GM12874 (cell line): ENCODE results near the gene DNAH1.

Experiments
- TF ChIP-seq, protein P1 (sequence below): IDR thresholded peaks from 2 replicates; pipeline ENCODE4 v1.5.1; 2011; ENCODE audit warnings: low read depth, mild to moderate bottlenecking, control low read depth, low read length, moderate library complexity; ENCODE audit not compliant: insufficient read depth

Gene DNAH1

GRCh38 chr3:52401021-52401420, 84.9 kb downstream of the DNAH1 start:
- TF ChIP-seq, protein P1, sequence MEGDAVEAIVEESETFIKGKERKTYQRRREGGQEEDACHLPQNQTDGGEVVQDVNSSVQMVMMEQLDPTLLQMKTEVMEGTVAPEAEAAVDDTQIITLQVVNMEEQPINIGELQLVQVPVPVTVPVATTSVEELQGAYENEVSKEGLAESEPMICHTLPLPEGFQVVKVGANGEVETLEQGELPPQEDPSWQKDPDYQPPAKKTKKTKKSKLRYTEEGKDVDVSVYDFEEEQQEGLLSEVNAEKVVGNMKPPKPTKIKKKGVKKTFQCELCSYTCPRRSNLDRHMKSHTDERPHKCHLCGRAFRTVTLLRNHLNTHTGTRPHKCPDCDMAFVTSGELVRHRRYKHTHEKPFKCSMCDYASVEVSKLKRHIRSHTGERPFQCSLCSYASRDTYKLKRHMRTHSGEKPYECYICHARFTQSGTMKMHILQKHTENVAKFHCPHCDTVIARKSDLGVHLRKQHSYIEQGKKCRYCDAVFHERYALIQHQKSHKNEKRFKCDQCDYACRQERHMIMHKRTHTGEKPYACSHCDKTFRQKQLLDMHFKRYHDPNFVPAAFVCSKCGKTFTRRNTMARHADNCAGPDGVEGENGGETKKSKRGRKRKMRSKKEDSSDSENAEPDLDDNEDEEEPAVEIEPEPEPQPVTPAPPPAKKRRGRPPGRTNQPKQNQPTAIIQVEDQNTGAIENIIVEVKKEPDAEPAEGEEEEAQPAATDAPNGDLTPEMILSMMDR, result no peak

- TF ChIP-seq, protein P1, result no peak
Measured at GRCh38 chr3:52401551-52401950, 85.4 kb downstream of the DNAH1 start.

GRCh38 chr3:52402101-52402521, 86.0 kb downstream of the DNAH1 start:
- TF ChIP-seq, protein P1, result no peak

DNA sequence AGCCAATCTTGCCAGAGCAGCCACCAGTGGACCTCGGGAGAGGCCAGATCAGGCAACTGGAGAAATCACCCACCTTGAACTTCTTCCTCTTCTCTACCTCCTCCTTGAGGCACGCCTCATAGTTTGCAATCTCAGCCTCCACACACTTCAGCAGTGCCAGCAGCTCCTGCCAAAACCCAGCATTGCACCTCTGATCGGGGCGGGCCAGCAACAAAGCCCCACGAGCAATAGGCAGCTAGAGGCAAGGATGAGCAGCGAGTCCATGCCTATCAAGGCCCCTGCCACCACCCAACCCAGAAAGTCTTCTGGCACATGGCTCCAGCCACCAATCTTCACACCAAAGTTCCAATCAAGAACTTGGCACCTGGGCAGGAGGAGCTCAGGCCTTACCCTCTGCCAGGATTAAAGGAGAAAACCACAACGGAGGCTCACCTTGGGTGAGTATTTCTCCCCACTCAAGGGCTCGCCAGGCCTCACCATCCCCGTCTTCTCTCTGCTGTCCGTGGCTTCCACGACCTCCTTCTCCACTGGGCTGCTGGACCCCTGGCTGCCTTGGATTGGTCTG, 86.7 kb downstream of the DNAH1 start:
- TF ChIP-seq, protein P1, result no peak

- TF ChIP-seq, protein P1, result no peak
Measured at GRCh38 chr3:52403271-52403841, 87.2 kb downstream of the DNAH1 start.

- TF ChIP-seq, protein P1, result no peak
Measured at GRCh38 chr3:52403955-52404354, 87.8 kb downstream of the DNAH1 start.

- TF ChIP-seq, protein P1, result no peak
Measured at GRCh38 chr3:52404391-52404790, 88.3 kb downstream of the DNAH1 start.
